GM21360 (cell line): ENCODE data around the gene CPLX4.

ENCODE experiments used
- ATAC-seq: cut with Tn5 transposase; IDR thresholded peaks from one replicate; pipeline ENCODE4 v1.9.1; 2021; ENCODE audit warnings: mild to moderate bottlenecking, moderate library complexity; ENCODE audit not compliant: unreplicated experiment

CPLX4 gene

DNA sequence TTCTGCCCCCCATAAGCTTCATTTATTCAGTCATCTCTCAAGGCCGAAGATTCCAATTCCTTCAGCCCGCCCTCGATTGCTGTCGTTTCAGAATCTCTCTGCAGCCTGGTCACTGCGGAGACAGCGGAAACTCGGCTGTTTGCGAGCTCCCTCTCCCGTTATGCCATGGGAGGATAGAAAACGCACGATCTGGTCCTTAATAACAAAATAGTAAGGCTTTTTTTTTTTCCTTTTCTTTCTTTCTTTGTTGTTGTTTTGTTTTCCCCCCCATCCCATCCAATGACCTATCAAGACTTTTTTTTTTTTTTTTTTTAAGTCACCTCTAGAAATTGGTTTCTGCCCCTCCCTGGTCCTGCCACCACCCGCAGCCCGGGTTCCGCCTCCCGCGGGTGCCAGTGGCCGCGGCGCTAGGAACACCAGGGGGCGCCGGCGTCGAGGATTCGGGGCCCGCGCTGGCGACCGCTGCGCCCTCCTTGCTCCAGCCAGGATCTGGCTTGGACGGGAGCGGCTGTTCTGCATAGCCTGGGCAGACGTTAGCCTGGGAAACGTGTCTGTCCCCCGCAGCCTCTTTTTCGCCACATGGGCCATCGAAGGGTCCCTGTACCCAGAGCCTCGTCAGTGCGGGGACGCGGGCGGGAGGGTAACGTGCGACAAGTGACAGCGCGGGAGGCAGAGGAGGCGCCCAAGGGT, 10.1 kb downstream of the CPLX4 start:
- ATAC-seq: peak; percentile 91

DNA sequence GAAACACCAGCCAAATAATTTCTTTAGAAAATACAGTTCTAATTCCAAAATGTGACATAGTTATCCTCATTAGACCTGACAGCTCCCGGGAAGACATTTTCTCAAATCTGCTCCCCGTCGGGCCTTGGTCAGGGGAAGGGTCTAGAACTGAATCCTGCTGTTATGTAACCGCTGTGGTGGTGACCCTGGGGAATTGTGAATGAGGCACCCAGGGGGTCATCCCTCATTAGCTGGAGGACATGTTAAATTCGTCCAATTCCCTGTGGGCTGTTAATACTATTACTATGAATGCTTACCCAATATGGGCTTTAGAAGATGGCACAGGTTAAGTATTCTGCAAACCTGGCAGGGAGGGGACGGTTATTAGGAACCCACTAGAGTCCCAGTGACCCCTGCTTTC, 11.8 kb downstream of the CPLX4 start:
- ATAC-seq: no peak

DNA sequence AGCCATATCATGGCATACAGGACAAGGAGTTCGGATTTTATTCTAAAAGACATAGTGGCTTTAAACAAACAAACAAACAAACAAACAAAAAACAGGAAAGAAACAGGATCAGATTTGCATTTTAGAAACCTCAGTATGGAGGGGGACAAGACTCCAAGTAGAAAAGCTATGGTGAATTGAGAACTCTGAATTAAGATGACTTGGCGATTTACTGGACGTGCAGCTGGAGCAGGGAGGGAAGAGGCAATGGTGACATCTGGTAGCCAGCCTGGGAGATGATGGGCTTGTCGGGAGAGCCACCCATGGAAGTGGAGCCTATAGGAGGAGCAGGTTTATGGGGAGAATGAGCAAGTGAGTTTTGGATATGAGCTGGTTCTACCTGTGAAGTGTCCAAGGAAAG, 13.2 kb downstream of the CPLX4 start:
- no peak for ATAC-seq

DNA sequence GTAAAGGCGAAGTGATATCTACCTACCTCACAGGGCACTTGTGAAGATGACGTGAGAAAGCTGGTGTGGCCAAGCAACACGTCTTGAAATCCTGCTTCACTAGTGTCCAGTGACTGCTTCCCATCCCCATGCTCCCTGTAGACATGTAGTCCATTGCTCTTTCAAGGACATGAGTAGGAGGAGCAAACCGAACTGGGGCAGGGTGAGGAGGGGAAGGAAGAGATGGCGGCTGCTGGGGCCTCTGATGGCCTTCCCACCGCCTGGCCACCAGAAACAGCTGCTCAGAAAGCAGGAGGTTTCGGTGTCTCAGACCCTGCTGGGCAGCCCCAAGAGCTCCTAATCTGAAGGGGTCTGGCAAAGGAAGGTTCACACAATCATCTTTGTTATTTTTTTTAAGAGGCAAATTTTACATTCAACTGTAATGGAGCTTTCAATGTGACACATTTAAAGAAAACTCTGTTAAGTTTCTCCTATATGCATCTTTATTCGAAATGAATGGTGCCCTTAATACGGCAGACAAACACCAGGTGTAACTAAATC, 14.7 kb downstream of the CPLX4 start:
- no peak for ATAC-seq

DNA sequence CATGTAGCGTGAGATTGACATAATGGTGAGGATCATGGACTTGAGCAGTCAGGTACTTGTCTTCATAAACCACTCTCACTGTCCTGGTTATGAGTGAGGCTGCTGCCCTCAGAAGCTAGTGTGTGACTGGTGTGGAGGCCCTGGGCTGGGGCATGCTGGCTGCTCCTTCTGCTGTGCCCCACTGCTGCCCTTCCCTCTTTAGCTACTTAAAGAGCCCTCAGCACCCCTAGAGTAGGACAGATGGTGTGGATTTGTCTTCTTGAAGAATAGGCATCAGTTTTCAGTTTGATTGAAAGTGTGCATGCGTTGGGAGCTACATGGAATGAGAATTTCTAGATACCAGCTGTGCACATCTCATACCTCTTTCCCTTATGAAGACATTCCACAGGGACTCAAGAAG, 15.4 kb downstream of the CPLX4 start:
- no peak for ATAC-seq

DNA sequence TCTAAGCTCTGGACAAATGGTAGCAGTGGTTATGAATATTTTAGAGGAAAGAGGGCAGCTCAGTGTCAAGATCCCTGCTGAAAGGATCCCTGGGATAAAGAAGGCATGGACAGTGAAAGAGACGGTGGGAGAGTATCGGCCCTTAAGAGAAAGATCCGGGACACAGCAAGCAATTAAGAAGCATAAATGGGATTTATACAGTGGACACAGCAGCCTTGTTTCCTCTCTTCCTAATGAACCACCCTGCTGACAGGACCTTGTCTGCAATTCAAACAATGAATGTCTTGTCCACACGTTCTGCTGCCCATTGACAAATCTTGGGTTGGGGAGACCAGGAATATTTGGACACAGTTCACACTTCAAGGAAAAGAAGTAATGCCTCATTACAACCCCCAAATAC, 16.5 kb downstream of the CPLX4 start:
- ATAC-seq: no peak

DNA sequence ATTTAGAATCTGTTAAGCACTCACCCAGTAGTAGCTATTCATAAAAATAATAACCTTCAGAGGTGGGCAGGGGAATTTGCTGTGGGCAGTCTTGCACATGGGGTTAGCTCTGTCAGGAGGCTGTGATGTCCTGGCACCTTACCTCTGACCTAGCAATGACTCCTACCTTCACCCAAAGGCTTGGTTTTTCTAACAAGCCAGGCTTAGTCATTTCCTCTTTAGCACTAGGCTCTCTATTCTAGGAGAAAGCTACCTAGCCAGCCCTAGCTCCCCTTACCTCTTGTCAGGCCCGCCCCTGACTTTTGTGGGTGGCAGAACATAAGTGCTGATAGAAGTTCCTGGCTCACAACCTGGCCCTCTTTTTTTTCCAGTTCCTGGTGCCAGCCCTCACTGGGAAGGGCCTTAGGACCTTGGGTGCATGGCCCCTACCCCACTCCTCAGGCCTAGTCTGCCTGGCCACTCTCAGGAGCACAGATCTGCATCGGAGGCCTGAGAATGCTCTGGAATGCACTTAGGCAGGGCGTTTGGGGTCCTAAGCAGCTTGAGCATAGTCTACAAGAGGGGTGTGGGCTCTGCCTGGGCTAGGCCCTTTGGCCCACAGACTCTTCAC, 17.7 kb downstream of the CPLX4 start:
- ATAC-seq: no peak

DNA sequence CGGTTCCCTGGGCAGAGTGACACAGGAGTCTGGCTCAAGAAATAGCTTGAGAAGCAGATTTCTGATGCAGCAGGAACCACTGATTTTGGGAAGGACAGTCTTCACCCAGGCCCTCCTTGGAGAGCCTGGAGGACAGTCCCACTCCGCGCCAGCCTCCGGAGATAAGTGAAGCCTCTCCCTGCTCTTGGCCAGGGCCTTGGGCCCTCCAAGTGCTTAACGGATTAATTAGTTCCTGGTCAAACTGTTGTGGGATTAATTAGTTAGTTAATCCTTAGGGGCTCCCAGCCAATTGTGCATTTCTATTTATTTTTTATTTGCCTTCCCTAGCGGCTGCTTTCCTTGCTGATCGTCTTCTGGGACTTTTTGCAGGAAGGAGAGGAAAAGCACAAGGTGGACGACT, 19.6 kb downstream of the CPLX4 start:
- no peak for ATAC-seq

DNA sequence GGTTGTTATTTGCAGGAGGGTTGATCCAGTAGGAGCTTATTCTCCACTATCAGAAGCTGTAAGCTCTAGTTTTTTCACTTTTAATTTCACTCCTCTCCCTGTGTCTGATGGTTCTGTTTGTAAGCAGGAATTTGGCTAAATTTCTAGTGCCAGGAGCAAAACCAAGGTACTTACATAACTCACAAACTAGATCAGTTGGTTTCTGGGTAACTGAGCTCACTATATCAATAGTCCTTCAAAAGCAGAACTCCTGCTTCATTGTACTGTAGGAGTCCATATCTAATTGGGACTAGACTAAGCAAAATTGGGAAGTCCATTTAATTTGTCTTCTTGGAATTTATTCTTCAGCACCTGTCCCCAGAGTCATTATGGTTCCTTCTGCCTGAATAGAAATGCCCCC, 25.1 kb downstream of the CPLX4 start:
- ATAC-seq: no peak

DNA sequence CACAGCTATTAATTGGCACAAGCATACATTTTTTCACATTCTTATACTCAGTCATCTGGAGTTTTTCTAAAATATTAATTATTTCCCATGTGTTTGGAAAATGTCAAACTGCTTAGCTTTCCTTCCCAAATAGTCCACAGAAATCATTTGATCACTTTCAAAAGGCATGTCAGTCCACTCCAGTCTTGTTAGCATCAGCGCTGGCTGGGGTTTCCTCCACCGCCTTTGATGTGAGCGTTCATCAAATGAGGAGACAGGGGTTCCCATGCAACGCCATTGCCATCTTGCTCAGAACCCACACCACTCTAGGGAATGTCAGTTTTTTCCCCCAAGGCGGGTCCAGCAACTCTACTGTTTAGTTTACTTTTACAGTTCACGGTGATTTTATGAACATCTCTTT, 32.1 kb downstream of the CPLX4 start:
- no peak for ATAC-seq

DNA sequence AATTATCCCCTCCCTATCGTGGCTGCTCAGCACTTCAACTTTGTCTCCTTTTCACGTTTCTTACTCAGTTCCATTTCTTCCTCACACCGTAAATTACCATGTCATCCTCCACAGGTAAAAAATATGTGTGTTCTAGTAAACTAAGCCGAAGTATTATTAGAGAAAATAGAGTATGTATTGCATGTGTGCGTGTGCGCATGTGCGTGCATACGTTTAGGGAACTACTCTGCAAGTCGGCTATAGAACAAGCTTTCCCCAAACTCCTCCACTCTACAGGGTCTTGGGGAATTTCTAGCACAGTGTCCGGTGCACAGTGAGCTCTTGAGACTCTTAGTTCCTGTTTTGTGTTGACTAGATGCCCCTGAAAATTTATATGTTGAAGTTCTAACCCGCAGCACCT, 36.1 kb downstream of the CPLX4 start:
- ATAC-seq: no peak

DNA sequence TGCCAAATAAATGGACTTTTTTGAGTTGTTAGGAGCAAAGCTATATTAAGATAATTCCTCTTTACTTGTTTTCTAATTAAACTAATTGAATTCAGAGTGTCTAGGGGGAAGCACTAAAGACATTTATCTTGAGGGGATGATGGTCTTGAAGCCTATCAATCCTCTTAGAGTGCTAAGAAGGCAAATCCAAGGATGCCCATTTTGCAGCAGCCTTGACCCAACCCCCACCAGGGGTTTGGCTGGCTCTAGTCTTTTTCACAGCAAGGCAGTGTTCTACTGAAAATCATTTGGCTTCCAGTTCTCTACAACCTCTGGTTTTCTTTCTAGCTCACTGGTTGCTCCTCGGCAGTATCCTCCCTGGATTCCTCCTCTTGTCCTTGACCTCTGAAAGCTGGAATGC, 38.7 kb downstream of the CPLX4 start:
- ATAC-seq: no peak

DNA sequence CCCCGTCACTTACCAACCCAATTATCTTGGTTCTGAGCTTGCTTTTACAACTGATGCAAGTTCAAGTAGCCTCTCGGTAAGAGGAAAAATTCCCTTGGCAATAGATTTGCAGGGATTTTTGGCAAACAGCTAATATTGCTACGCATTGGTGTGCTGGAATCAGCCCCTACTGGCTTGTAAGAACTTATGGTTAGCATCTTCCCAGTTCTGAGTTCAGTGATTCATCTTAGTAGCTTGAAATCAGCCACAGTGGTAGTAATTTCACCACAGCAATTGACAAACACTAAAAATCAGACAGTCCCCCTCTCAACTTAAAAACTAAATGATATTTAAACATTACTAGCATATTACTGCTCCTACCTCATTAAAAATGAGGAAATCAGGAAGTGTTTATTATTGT, 39.3 kb downstream of the CPLX4 start:
- ATAC-seq: no peak

DNA sequence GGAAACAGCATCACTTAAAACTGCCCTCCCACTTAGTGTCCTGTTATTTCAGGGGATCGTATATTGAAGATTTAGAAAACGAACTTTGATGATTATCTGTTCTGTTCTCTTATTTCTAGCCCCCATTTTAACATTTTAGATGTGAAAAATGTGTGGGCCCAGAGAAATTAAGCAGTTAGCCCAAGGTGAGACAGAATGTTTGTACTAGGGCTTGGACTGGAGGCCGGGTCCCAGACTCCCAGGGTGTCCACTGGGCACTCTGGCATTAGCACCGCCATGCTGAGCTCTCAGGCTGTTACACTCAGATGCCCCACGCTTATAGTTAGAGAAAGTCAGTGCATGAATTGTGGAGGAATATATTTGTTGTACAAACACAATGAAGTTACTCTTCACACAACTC, 39.7 kb downstream of the CPLX4 start:
- ATAC-seq: no peak

DNA sequence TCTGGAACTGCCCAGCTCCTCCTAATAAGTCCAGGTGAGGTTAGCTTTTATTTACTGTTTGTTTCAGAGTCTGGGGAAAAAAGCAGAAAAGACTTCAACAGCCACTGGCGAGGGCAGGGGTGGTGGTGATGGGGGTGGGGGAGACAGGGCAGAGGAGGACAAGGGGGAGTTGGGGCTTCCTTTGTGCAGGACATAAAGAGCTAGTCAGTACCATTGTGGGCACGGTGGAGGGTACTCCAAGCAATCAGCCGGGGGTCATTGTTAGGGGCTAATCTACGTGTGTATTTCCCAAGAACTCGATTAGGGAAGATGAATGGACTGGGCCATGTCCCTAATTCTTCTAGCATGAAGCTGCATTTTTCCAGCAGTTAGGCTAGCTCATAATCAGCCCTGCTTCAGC, 42.4 kb downstream of the CPLX4 start:
- ATAC-seq: no peak

DNA sequence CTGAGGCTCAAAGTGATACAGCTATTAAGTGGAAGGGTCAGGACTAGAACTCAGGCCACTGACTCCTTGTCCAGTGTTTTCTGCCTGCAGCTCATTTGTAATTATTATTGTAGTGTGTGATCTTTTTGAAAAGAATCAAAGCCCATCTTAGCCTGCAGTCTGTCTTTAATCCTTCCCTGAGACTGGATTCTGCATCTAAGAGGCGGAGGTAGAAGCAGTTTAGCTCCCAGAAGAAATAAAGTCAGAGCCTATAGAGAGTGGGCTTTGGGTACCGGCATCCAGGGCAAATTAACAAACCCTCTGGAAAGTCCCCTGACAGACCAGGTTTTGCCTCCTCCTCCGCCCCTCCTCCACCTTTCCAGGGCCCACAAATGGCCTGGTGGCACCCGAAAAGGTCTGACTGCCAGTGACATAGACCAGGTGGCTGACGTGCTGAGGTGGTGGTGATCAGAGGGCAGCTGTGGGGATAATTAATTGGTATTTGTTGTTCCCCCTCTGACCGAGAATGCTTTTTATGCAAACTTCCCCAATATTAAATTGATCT, 43.0 kb downstream of the CPLX4 start:
- no peak for ATAC-seq

DNA sequence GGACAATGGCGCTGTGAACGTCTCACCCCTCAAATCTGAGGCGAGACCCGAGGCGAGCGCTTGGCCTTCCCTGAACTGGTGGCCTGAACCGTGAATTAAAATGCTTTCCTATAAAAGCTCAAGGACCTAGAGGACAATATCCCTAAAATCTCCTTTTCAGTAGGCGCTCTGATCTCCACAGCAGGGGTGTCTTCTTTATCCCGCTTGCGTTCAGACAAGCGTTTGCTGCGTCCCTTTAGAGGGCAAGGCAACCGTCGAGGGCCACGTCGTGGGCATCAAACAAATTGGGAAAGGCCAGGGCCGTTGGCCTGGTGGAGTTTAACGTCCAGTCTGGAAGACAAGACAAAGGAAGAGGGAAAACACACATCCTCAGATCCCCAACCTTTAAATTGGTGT, 43.9 kb downstream of the CPLX4 start:
- no peak for ATAC-seq

DNA sequence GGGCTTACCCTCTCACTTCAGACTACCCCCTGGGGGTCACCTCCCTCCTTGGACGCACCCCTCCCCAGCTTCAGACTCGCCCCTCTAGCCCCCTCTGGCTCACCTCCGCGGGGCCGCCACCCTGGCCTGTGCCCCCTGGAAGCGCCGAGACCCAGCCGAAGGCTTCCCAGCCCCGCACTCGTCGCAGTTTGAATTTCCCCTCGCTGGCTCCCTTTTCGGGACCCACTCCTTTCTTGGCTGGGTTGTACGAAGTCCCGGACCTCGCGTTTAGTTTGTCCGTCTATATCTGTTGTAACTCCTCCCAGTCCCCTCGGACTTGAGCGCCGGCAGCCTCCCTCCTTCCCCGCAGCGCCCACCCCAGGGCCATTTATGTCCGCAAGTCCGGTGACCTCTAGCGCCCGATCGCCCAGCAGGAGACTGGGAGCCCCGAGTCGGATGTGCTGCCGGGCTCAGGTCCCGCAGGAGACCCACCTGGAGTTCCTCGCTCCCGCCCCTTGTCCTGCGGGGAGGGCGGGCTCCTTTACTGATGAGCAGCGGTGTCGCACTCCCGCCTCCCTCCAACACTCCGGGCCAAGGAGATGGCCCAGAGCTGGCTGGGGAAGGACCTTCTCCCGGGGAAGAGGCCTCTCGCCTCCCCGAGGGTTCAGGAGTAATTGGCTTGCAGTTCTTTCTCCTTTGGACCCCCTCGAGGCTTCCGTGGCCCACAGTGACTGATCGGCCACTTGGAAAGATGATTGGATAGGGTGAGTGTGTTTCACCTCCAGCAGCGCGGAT, 44.5 kb downstream of the CPLX4 start:
- no peak for ATAC-seq

DNA sequence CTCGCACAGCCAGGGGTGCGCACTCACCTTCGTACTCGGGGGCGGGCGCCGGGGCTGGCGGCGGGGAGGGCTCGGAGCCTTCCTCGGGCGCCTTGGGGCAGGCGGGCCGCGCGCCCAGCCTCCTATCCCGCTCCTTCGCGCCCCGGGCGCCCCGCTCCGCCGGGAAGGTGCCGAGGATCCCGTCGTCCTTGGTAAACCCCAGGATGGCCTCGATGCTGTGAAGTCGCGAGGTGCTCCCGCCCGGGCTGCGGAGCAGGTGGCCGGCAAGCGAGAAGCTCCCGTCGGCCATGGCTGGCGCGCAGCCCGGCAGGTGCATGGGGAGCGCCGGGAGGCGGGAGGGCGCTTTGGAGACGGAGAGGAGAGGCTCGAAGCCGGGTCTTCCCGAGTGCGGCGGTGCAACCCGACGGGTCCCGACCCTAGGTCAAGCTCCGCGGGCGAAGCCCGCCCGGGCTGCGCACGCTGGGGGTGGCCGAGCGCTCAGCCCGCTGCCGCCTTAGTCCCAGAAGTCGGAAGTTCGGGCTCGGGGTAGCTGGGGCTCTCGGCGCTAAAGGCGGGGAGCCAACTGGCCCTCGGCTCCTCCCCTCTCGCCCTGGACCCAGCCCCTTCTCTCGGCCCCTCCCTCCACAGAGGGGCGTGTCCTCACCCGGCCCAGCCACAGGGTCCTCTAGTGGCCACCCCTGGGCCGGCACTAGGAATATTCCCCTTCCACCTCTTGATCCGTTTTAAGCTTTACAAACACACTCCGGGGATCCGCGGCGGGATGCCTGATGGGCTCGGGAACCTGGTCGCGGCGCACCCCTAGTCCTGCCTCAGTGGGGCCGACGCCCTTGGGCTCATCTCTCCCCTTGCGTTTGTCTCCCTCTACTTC, 45.3 kb downstream of the CPLX4 start, which contains the start of gene RAX:
TSS of gene RAX (minus strand) at position 564 of the 868 bp plus-strand sequence. CDS start at position 316, 248 bp downstream.
- ATAC-seq: peak; percentile 39

DNA sequence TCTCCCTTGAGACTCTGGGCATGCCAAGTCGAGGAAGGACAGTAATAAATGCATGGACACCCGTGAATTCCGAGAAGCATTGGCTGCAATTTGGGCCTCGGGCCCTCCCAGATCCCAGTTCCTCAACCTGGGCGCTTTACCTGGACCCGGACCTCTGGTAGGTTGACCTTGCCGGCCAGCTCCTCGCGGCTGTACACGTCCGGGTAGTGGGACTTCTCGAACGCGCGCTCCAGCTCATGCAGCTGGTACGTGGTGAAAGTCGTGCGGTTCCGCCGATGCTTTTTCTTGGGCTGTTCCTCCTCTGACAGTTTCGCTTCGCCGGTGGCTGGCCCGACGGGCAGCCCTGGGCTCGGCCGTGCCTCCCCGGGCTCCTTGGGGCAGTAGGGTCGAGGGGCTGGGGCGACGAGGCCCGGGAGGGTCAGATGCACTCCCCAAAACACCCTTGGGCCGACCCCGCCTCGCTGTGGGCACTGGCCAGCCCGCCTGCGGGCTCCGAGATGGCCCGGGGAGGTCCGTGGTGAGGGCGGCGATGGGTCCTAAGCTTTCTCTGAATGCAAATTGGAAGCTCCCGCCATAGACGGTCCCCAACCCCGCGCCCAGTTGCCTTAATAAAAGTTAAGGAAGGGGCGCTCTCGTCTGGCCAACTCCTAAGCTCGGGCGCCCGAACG, 46.1 kb downstream of the CPLX4 start:
- no peak for ATAC-seq
